Hypothalamus (tissue), 51 donors: ENCODE measurements around the gene TMCC1.
A peak's percentile ranks its signal among the peaks of the same experiment; 100 is the strongest.

Experiments used
- DNase-seq, 51 donors: peaks; one replicate each; lab custom pipeline; 2025; lab: John Stamatoyannopoulos, UW

The TMCC1 gene

DNA sequence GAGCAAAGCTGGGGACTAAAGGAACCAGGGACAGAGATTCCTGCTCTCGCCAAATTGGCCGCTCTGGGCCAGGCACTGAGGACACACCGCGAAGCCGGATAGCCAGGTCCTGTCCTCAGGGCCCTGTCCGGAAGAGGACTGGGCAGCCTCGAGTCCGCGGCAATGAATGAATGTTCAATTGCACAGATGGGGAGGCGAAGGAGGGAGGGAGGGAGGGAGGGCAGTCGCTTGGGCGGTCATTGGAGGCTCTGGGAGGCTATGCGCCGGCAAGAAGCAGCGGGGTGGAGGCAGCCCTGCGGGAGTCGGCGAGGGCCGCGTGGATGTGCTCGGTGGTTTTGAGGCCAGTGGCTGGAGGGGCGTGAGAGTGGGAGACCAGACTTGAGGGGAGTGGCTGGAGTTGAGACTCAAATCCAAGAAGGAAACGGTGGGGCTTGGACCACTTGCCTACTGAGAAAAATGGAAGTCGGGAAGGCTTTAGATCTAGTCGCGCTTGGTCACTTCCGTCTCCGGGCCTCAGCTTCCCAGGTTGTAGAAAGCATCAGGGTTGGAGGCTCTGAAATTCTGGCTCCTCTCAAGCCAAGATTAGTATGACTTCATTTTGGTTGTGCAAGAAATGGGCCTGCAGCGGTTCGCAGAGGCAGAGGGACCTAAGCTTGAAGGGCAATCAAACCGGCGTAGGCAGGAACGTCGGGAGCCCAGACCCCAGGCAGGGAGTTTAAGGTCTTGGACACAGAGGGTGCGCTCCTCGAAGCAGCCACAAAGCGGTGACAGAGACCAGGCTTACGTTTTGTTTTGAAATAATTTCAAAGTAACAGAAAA, 266.0 kb downstream of the TMCC1 start:
- peak in 45 of 51 donors; percentile 14 to 87 (median 62) for DNase-seq

GRCh38 chr3:129626744-129627349, 266.7 kb downstream of the TMCC1 start:
- peak in 47 of 51 donors; percentile 24 to 85 (median 67) for DNase-seq

DNA sequence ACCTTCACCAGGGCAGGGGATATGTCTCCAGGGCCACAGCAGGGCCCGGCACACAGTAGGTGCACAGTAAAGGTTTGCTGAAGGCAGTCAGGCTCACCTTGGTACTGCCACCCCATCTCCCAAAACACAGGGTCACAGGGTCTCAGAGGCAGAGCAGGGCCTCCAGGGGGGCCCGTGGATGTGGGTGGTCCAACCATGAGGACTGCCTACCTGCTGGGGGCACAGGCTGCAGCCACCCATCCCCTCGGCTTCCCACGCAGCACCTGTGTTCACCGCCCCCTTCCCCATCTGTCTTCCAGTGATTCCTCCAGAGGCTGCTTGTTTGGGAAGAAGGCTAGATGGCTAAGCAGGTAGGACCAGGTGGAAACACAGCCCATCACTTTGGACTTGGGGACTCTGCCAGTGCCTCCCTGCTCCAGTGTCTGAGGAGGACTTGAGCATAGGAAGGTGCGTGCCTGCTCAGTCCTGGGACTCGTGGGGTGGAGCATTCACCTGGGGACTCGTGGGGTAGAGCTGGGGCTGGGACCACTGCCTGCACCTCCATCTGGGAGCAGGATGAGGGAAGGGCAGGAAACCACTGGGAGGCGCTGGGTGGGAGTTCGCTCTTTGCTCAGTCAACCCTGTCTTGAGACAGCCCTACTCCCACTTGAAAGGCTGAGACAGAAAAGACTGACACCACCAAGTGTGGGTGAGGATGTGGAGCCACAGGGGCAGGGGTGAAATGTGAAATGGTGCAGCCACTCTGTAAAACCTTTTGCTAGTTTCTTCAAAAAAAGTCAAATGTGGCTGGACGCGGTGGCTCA, 268.2 kb downstream of the TMCC1 start:
- DNase-seq: no peak

- DNase-seq: no peak
Observed at GRCh38 chr3:129624347-129625071, 269.0 kb downstream of the TMCC1 start.

GRCh38 chr3:129623447-129624118, 269.9 kb downstream of the TMCC1 start:
- DNase-seq: no peak

- no peak for DNase-seq
Observed at GRCh38 chr3:129622933-129623332, 270.6 kb downstream of the TMCC1 start.

GRCh38 chr3:129622226-129622874, 271.2 kb downstream of the TMCC1 start:
- DNase-seq: no peak

DNA sequence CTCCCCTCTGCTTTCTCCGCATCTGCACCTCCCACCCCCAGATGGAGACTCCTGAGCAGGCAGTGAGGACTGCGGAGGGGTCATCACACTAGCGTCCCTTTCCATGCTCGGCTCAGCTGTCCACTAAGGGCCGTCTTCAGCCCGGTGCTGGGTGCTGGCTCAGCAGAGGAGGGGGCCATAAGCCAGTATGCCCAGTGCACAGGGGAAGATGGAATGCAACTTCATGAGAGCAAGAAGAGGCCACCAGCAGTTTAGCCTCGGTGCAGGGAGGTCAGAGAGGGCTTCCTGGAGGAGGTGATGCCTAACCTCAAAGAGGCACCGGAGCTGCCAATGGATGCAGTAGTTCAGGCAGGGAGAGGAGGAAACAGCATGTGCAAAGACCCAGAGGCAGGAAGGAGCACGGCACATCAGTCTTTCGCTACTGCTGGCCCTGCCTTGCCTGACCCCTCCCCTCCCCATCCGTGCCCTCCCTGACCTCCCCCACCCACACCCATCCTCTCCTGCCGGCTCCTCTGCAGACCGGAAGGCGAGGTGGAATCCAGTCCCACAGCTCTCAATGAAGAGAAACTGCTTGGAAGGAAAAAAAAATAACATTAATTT, 271.8 kb downstream of the TMCC1 start:
- DNase-seq: no peak

DNA sequence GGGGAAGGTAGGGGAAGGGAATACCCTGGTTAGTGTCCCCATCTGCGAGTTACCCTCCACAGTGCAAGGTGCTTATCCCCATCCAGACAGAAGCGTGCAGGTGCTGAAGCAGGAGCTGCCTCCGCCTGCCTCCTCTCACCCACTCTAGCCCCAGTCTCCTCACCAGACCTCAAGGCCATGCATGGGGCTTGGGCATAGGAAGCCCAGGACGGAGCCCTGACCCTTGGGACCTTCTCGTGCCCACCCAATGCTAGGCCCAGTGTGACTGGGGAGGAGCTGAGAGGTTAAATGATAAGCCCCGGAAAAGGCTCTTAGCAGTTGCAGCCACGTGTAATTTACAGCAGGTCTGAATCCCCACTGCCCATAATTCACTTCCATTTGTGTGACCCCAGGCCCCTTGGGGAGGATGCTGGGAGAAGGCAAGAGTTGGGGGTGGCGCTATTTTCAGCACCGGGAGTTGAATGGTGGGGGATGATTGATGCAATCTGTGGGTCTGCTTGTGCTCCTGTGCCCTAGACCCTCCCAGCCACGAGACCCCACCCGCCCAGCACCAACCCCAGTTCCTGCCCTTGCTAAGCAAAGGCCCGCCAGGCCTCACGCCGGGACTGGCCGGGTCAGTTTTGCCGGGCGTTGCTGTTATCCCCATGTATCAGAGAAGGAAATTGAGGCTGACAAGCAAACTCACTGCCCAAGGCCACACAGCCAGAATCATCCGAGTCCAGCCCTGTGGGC, 272.5 kb downstream of the TMCC1 start:
- no peak for DNase-seq

- DNase-seq: no peak
Observed at GRCh38 chr3:129619726-129620162, 273.8 kb downstream of the TMCC1 start.

DNA sequence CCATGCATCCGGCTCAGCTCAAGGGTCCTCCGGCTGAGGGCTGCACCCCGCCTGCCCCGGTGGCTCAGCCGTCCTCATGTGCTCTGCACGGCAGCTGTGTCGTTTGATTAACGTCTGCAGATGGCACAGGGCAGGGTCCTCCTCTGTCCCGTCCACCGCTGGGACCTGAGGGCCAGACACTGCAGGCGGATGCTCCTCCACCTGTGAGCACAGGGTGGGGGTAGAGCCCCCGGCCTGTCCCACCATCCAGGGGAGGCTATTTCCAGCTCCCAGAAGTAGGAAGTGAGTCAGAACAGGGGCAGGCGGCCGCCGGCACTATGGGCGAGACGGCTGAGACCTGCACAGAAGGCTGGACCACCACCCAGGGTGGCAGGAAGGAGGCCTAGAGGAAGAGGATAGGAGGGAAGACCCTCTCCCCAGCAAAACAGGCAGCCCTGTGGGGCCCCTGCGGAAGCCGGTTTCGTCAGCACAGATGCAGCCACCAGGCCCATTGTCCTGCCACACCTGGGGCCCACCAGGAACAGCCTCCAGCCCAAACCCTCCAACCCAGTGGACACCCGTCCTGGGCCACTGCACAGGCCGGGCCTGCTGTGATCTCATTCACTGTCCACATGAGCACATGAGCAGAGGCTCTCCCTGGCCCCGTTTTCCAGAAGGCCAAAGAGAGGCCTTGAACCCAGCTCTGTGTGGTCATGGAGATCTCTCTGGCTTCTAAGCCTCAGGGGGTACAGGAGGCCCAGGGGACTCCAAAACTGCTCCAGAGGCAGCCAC, 274.4 kb downstream of the TMCC1 start:
- no peak for DNase-seq

DNA sequence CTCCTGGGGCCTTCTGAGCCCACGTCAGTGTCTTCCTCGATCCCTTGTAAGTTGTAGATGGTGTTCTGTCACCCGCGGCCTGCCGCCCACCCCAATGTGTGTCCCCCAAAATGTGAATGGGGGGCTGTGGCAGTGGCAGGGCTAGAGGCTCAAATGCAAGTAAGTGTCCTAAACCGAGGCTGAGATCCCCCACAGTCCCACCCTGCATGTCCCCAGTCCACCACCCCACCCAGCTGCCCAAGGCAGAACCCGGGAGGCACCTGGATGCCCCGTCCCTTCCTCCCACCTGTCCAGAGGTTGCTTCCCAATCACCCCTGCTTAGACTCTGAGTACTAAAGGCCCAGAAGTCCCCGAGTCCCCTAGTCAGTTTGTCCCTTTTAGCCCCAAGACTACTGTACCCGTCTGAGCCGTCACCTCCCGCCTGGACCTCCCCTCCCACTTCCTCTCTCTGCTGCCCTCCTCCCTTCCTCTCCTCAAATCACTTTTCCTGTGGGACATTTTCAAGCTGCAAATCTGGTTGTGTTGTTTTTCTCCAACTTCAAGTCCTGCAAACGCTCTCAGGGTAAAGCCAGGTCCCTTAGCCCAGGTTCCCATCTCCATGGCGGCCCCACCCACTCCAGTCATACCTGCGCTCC, 275.2 kb downstream of the TMCC1 start:
- DNase-seq: no peak

GRCh38 chr3:129617381-129618185, 275.9 kb downstream of the TMCC1 start:
- no peak for DNase-seq

GRCh38 chr3:129616713-129617112, 276.8 kb downstream of the TMCC1 start:
- DNase-seq: no peak

- no peak for DNase-seq
Observed at GRCh38 chr3:129616291-129616690, 277.2 kb downstream of the TMCC1 start.

DNA sequence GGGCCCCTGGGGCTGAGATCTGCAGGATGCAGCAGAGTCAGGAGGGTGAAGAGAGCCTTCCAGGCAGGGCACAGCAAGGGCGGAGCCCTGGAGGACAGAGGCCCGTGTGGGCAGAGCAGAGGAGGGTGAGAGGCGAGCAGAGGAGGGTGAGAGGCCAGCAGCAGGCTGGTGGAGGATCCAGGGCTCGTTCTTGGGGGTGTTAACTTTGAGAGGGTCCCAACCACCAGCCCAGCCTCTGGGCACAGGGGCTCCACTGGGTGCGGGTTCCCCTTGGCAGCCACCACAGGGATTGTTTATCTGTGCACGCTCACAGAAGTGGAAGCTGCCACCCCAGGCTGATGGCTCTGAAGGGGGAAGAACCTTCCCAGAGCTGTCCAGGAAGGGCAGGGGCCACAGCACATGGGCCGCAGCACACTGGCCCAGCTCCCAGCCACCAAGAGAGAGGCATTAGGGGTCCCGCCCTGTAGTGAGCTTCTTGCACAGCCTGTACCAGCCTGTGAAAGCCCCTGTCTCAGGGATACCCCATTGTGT, 277.7 kb downstream of the TMCC1 start:
- no peak for DNase-seq
